WTC11 (cell line): ENCODE results near the gene PRM2. TPM values are rescaled to one million over a fixed set of nuclear protein-coding genes. Genes with fewer than 3 reads are reported as not detected.

Experiments used
- ATAC-seq: fragments of 200-7000 bp; cut with Tn5 transposase; 2 replicates; pipeline ENCODE4 v1.10.0; 2021; ENCODE audit warnings: mild to moderate bottlenecking, moderate library complexity
- CTCF ChIA-PET: fragments of 300-600 bp; sonication (Branson Sonifier 250); formaldehyde crosslinking; loops from one replicate; lab custom pipeline; 2021; ENCODE audit warnings: antibody characterized with exemption; lab: Charles Lee
- POLR2A ChIA-PET: fragments of 350-600 bp; sonication (Branson Sonifier 250); formaldehyde crosslinking; loops from one replicate; lab custom pipeline; 2021; ENCODE audit warnings: antibody characterized with exemption; lab: Charles Lee
- DNase-seq: peaks from one replicate; pipeline ENCODE4 v3.0.0; 2021; ENCODE audit warnings: low spot score
- H3K27ac Mint-ChIP-seq: 2 replicates; pipeline ENCODE4 v1.8.0; 2021; ENCODE audit warnings: mixed read lengths
- H3K27me3 Mint-ChIP-seq: 2 replicates; pipeline ENCODE4 v1.8.0; 2021; ENCODE audit warnings: low read depth, mild to moderate bottlenecking, moderate library complexity, mixed read lengths
- H3K36me3 Mint-ChIP-seq: 2 replicates; pipeline ENCODE4 v1.8.0; 2021; ENCODE audit warnings: mixed read lengths
- H3K4me1 Mint-ChIP-seq: 2 replicates; pipeline ENCODE4 v1.8.0; 2022; ENCODE audit warnings: mixed read lengths
- H3K4me3 Mint-ChIP-seq: 2 replicates; pipeline ENCODE4 v1.8.0; 2021; ENCODE audit warnings: mild to moderate bottlenecking, moderate library complexity, mixed read lengths
- H3K9me3 Mint-ChIP-seq: 2 replicates; pipeline ENCODE4 v1.8.0; 2021; ENCODE audit warnings: mixed read lengths
- ATF1 ChIP-seq: sonication (generic); formaldehyde crosslinking; IDR thresholded peaks from 2 replicates; pipeline ENCODE4 v1.8.1; 2023; ENCODE audit warnings: mild to moderate bottlenecking, moderate library complexity, missing genetic modification reagents
- CBFB ChIP-seq: sonication (generic); formaldehyde crosslinking; IDR thresholded peaks from 2 replicates; pipeline ENCODE4 v1.8.1; 2022; ENCODE audit warnings: mild to moderate bottlenecking, low read depth, missing genetic modification reagents
- ETV6 ChIP-seq: sonication (generic); formaldehyde crosslinking; IDR thresholded peaks from 2 replicates; pipeline ENCODE4 v1.8.1; 2022; ENCODE audit warnings: mild to moderate bottlenecking, missing genetic modification reagents
- FOXJ3 ChIP-seq: sonication (generic); formaldehyde crosslinking; IDR thresholded peaks from 2 replicates; pipeline ENCODE4 v1.9.0; 2021; ENCODE audit warnings: missing genetic modification reagents, mild to moderate bottlenecking, borderline replicate concordance
- FOXP4 ChIP-seq: sonication (generic); formaldehyde crosslinking; IDR thresholded peaks from 2 replicates; pipeline ENCODE4 v1.8.0; 2022; ENCODE audit warnings: mild to moderate bottlenecking, missing genetic modification reagents
- JAZF1 ChIP-seq: fragments of 250-450 bp; sonication (Bioruptor Pico); IDR thresholded peaks from 2 replicates; pipeline ENCODE4 v1.9.0; 2021; ENCODE audit warnings: moderate library complexity, mild to moderate bottlenecking, inconsistent platforms
- MYBL2 ChIP-seq: sonication (generic); formaldehyde crosslinking; IDR thresholded peaks from 2 replicates; pipeline ENCODE4 v1.8.1; 2023; ENCODE audit warnings: mild to moderate bottlenecking, moderate library complexity, missing genetic modification reagents
- USF2 ChIP-seq: sonication (generic); formaldehyde crosslinking; IDR thresholded peaks from 2 replicates; pipeline ENCODE4 v1.8.1; 2023; ENCODE audit warnings: mild to moderate bottlenecking, missing genetic modification reagents, moderate library complexity
- ZNF219 ChIP-seq: sonication (generic); formaldehyde crosslinking; IDR thresholded peaks from 2 replicates; pipeline ENCODE4 v1.8.0; 2023; ENCODE audit warnings: missing genetic modification reagents, mild to moderate bottlenecking, borderline replicate concordance
- total RNA-seq: library from RNA; stranded (reverse); gene quantifications from 3 replicates; pipeline ENCODE4 v1.2.3, GENCODE V29; 2021
- TF ChIP-seq, protein P1 (sequence below): sonication (generic); formaldehyde crosslinking; IDR thresholded peaks from 2 replicates; pipeline ENCODE4 v1.8.1; 2023; ENCODE audit warnings: mild to moderate bottlenecking, missing genetic modification reagents, borderline replicate concordance
- TF ChIP-seq, protein P2 (sequence below): sonication (generic); formaldehyde crosslinking; IDR thresholded peaks from 2 replicates; pipeline ENCODE4 v1.8.1; 2023; ENCODE audit warnings: mild to moderate bottlenecking, moderate library complexity, missing genetic modification reagents
- TF ChIP-seq, protein P3 (sequence below): fragments of 250-450 bp; sonication (Bioruptor Pico); conservative IDR thresholded peaks from 2 replicates; pipeline ENCODE4 v1.9.0; 2021; ENCODE audit warnings: mild to moderate bottlenecking
- TF ChIP-seq, protein P4 (sequence below): fragments of 250-450 bp; sonication (Bioruptor Pico); IDR thresholded peaks from 2 replicates; pipeline ENCODE4 v1.9.0; 2021; ENCODE audit warnings: mild to moderate bottlenecking

Gene PRM2
- total RNA-seq, 1 experiment from 2014 or later = not detected

- TF ChIP-seq JAZF1 = no peak
- no peak for TF ChIP-seq MYBL2 (CRISPR knock-in tag)
- TF ChIP-seq, protein P1, sequence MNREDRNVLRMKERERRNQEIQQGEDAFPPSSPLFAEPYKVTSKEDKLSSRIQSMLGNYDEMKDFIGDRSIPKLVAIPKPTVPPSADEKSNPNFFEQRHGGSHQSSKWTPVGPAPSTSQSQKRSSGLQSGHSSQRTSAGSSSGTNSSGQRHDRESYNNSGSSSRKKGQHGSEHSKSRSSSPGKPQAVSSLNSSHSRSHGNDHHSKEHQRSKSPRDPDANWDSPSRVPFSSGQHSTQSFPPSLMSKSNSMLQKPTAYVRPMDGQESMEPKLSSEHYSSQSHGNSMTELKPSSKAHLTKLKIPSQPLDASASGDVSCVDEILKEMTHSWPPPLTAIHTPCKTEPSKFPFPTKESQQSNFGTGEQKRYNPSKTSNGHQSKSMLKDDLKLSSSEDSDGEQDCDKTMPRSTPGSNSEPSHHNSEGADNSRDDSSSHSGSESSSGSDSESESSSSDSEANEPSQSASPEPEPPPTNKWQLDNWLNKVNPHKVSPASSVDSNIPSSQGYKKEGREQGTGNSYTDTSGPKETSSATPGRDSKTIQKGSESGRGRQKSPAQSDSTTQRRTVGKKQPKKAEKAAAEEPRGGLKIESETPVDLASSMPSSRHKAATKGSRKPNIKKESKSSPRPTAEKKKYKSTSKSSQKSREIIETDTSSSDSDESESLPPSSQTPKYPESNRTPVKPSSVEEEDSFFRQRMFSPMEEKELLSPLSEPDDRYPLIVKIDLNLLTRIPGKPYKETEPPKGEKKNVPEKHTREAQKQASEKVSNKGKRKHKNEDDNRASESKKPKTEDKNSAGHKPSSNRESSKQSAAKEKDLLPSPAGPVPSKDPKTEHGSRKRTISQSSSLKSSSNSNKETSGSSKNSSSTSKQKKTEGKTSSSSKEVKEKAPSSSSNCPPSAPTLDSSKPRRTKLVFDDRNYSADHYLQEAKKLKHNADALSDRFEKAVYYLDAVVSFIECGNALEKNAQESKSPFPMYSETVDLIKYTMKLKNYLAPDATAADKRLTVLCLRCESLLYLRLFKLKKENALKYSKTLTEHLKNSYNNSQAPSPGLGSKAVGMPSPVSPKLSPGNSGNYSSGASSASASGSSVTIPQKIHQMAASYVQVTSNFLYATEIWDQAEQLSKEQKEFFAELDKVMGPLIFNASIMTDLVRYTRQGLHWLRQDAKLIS (CRISPR knock-in tag) = no peak
- TF ChIP-seq, protein P2, sequence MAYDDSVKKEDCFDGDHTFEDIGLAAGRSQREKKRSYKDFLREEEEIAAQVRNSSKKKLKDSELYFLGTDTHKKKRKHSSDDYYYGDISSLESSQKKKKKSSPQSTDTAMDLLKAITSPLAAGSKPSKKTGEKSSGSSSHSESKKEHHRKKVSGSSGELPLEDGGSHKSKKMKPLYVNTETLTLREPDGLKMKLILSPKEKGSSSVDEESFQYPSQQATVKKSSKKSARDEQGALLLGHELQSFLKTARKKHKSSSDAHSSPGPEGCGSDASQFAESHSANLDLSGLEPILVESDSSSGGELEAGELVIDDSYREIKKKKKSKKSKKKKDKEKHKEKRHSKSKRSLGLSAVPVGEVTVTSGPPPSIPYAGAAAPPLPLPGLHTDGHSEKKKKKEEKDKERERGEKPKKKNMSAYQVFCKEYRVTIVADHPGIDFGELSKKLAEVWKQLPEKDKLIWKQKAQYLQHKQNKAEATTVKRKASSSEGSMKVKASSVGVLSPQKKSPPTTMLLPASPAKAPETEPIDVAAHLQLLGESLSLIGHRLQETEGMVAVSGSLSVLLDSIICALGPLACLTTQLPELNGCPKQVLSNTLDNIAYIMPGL (CRISPR knock-in tag) = no peak
- TF ChIP-seq, protein P3, sequence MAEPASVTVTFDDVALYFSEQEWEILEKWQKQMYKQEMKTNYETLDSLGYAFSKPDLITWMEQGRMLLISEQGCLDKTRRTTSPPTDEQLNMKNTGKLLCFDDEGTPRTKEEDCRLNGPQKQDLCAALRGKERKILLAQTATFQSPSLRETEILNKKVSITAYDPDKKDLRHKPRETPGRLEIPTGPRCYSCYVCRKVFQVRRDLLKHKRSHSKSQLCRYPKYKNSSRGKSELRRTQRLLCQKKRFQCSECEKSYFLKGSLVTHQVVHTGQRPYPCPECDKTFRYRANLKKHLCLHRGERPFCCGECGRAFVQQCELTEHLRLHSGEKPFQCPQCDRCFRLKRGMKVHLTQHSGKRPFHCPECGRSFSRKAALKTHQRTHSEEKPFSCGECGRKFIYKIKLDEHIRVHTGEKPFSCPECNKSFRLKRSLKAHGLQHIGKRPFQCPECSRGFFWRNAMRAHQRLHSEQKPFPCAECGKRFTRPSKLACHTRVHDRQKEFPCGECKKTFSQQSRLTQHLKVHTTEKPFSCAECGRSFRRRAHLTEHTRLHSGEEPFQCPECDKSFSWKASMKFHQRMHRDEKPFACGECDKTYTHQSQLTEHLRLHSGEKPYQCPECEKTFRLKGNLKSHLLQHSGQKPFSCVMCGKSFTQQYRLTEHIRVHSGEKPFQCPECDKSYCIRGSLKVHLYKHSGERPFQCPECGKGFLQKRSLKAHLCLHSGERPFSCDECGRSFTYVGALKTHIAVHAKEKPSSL (CRISPR knock-in tag) = no peak
- TF ChIP-seq ETV6 (CRISPR knock-in tag) = no peak
- TF ChIP-seq USF2 (CRISPR knock-in tag) = no peak
- TF ChIP-seq FOXJ3 (CRISPR knock-in tag) = no peak
- TF ChIP-seq ATF1 (CRISPR knock-in tag) = no peak
- TF ChIP-seq, protein P4, sequence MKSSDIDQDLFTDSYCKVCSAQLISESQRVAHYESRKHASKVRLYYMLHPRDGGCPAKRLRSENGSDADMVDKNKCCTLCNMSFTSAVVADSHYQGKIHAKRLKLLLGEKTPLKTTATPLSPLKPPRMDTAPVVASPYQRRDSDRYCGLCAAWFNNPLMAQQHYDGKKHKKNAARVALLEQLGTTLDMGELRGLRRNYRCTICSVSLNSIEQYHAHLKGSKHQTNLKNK (CRISPR knock-in tag) = no peak
- no peak for TF ChIP-seq FOXP4 (CRISPR knock-in tag)
- TF ChIP-seq CBFB (CRISPR knock-in tag) = no peak
- no peak for TF ChIP-seq ZNF219 (CRISPR knock-in tag)
- TF ChIP-seq, all 79 proteins: peak for 0
- H3K9me3 Mint-ChIP-seq = peaks cover 8% of the 10 kb centered on the region
- no peak for DNase-seq
- CTCF ChIA-PET = interaction anchor here (0.8 to 3.5 kb wide), 10 partner anchors 10 to 132 kb away, joined by 3 to 22 read pairs (median 4); partner anchors contain the start of gene SOCS1
- peak within 1 kb of the TSS; percentile 49; the same call in 1 of the 2 replicates for H3K27ac Mint-ChIP-seq
- no peak for ATAC-seq
- H3K4me1 Mint-ChIP-seq = peaks cover 9% of the 10 kb centered on the region
- no peaks in the 10 kb centered on the region; the same call in 1 of the 2 replicates for H3K27me3 Mint-ChIP-seq
- no peaks in the 10 kb centered on the region for H3K36me3 Mint-ChIP-seq
- no peak within 1 kb of the TSS for H3K4me3 Mint-ChIP-seq
- POLR2A ChIA-PET = interaction anchor here (0.9 kb wide), 1 partner anchor 17 kb away, joined by 4 read pairs; the partner anchor contains the start of gene SOCS1
These were observed 3.2 kb downstream of the PRM2 start, which contains the start of gene PRM3 for GRCh38 chr16:11272921-11273720. PRM3 (minus strand) TSS chr16:11273629; CDS start chr16:11273595, 34 bp downstream.
